Fibroblast of pulmonary artery (primary cell): ENCODE measurements around the gene MACC1.

Experiments
- DNase-seq: peaks from one replicate; pipeline ENCODE4 v3.0.0-alpha.2; 2010; ENCODE audit warnings: low read depth
- H3K4me3 ChIP-seq: replicated peaks from 2 replicates; pipeline ENCODE4 v1.5.1; 2011; ENCODE audit warnings: low read depth, mild to moderate bottlenecking, control low read depth, low read length, moderate library complexity
- TF ChIP-seq, protein P1 (sequence below): IDR thresholded peaks from 2 replicates; pipeline ENCODE4 v1.5.1; 2011; ENCODE audit warnings: mild to moderate bottlenecking, control low read depth, low read length, inconsistent platforms; ENCODE audit errors: missing control alignments

MACC1 gene

DNA sequence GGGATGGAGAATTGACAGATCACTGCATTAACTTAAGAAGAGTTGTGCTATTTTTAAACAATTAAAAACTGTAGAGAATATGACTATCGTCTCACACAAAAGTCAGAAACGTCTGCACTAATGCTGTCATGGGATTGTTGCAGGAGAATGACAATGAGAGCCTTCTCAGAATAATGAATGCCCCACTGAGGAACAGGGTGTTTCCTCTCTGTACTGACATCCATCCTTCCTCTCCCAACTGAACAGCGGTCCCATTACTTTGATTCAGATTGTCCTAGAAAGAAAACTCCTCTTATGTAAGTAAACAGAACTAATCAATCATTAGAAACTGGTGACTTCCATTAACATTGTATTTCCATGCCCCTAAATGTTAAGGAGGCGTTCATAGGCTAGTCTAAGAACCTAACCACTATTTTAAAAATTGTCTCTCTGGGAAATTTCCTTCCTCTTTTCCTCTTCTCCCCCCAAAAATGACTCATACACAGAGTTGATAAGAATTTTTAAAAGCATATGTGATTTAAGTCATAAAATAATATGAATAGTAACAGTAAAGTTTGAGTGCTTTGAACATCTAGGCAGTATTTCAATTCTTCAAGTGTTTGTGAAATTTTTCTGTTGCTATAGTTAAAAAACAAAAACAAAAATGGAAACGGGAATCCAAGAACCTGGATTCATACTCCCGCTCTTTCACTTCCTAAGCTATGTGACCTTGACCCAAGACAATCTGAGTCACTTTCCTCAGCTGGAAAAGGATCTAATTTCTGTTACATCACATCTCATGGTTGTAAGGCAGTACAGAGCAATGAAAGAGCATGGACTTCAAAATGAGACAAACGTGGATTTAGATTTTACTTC, 12.7 kb upstream of the MACC1 start:
- no peak overlapping the region for H3K4me3 ChIP-seq
- TF ChIP-seq, protein P1, sequence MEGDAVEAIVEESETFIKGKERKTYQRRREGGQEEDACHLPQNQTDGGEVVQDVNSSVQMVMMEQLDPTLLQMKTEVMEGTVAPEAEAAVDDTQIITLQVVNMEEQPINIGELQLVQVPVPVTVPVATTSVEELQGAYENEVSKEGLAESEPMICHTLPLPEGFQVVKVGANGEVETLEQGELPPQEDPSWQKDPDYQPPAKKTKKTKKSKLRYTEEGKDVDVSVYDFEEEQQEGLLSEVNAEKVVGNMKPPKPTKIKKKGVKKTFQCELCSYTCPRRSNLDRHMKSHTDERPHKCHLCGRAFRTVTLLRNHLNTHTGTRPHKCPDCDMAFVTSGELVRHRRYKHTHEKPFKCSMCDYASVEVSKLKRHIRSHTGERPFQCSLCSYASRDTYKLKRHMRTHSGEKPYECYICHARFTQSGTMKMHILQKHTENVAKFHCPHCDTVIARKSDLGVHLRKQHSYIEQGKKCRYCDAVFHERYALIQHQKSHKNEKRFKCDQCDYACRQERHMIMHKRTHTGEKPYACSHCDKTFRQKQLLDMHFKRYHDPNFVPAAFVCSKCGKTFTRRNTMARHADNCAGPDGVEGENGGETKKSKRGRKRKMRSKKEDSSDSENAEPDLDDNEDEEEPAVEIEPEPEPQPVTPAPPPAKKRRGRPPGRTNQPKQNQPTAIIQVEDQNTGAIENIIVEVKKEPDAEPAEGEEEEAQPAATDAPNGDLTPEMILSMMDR, result no peak
- DNase-seq, result peak; percentile 97

GRCh38 chr7:20229081-20229480, 11.9 kb upstream of the MACC1 start:
- H3K4me3 ChIP-seq, result no peak overlapping the region
- no peak for DNase-seq
- TF ChIP-seq, protein P1, result no peak

DNA sequence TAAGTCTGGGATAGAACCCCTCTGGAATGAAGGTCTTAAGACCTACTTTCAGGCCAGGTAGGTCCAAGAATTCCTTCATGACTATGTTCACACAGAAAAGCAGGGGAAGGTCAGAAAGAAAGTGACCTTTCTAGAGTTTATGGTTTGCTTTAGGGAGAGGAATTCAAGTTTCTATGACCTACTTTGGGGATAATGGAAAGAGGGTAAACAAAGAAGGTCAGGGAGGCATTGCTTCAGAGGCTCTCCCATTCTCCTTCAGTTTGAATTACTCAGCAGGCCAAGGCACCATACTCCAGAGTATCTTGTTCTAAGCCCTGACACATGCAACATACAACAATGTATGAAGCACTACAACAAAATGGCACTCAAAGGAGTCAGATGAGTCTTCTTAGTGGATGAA, 11.5 kb upstream of the MACC1 start:
- TF ChIP-seq, protein P1, result no peak
- H3K4me3 ChIP-seq, result no peak overlapping the region
- DNase-seq, result no peak

DNA sequence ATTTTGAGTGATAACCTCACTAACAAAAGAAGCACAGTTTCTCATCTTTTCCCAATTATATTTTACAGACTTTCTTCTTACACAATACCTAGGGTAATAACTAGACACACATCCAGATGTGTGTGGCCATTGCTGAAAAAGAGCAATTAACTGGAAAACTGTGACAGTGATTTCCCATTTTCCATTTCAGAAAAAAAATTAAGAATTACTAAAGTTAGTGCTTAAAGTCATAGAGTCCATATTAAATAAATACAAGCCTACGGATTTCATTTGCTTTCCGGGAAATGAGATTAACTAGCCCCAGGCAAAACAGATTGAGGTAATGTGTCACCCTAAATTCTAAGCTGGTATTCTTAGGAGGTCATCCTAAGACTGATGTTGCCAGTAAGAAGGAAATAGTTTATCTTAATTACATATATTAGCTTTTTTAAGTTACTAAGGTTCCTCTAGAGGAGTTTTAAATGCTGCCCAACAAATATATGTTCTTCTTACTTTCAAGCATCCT, 10.2 kb upstream of the MACC1 start:
- DNase-seq, result no peak
- H3K4me3 ChIP-seq, result no peak overlapping the region
- TF ChIP-seq, protein P1, result no peak

DNA sequence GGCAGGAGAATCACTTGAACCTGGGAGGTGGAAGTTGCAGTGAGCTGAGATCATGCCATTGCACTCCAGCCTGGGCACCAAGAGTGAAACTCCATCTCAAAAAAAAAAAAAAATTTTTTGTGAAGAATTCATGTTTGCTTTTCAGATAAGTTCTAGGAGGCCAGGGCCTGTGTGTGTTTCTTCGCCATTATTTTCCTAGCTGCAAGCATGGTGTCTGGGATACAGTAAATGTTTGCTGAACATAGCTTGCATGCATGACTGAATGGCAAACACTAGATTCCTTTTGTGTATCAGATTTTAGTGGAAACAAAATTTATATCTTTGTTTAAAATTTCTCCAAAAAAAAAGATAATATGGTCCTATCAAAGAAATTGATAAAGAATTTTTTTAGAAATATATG, 9.7 kb upstream of the MACC1 start:
- H3K4me3 ChIP-seq, result no peak overlapping the region
- TF ChIP-seq, protein P1, result no peak
- DNase-seq, result no peak

GRCh38 chr7:20225384-20225783, 8.2 kb upstream of the MACC1 start:
- DNase-seq, result no peak

More at GRCh38 chr7:20225384-20225783, 8.2 kb upstream of the MACC1 start:
- TF ChIP-seq, protein P1, result no peak
- no peak overlapping the region for H3K4me3 ChIP-seq
